Measurements from ENCODE around the gene WDR64. TPM values are rescaled to one million over a fixed set of nuclear protein-coding genes. Genes with fewer than 3 reads are reported as not detected.

The WDR64 gene
- total RNA-seq, 1 experiment from 2014 or later, result not detected

DNA sequence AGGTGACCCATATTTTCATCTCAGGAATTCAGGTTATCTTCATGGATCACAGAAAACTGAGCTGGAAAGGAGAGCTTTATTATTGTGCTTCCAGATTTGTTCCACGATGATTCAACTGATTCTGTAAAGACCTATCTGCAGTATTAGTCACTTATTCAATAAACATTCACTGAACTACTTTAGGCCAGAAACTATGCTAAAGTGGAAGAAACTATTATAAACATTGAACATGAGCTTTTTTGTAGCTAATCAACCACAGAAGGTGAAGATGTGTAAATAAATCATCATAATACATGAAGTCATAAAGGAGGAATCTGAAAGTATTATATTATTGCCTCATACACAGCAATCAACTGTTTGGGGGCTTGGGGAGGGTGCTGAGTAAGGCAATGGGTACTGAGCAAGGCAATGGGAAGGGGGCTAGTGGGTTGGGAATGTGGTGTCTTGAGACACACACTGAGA lies 165.3 kb downstream of the WDR64 start:
- Mint-ChIP-seq H3K4me3 (ENCODE audit: unreplicated experiment) (no peak overlapping the region), H3K27me3 (ENCODE audit: insufficient read depth, unreplicated experiment) (no peaks in the 10 kb centered on the region), H3K27ac (ENCODE audit: low read depth, unreplicated experiment) (no peak overlapping the region), H3K9me3 (ENCODE audit: unreplicated experiment) (no peaks in the 10 kb centered on the region), H3K4me1 (ENCODE audit: insufficient read depth, unreplicated experiment) (peaks cover 14% of the 10 kb centered on the region), H3K36me3 (ENCODE audit: insufficient read depth, unreplicated experiment) (no peaks in the 10 kb centered on the region)
- CTCF ChIA-PET, result interaction anchor here (0.5 to 2.5 kb wide), 8 partner anchors 8 to 207 kb away, joined by 3 to 11 read pairs (median 6); no protein-coding TSS in a partner anchor
- no TSS peak for BruUV-seq (replicated peaks)
- TF ChIP-seq, protein P1, sequence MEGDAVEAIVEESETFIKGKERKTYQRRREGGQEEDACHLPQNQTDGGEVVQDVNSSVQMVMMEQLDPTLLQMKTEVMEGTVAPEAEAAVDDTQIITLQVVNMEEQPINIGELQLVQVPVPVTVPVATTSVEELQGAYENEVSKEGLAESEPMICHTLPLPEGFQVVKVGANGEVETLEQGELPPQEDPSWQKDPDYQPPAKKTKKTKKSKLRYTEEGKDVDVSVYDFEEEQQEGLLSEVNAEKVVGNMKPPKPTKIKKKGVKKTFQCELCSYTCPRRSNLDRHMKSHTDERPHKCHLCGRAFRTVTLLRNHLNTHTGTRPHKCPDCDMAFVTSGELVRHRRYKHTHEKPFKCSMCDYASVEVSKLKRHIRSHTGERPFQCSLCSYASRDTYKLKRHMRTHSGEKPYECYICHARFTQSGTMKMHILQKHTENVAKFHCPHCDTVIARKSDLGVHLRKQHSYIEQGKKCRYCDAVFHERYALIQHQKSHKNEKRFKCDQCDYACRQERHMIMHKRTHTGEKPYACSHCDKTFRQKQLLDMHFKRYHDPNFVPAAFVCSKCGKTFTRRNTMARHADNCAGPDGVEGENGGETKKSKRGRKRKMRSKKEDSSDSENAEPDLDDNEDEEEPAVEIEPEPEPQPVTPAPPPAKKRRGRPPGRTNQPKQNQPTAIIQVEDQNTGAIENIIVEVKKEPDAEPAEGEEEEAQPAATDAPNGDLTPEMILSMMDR (IDR thresholded peaks at IDR 0.05; ENCODE audit: unreplicated experiment), result no peak
- POLR2A ChIA-PET, result interaction anchor here (0.6 to 2.2 kb wide), 8 partner anchors 9 to 179 kb away, joined by 3 to 8 read pairs (median 5); no protein-coding TSS in a partner anchor
- intact Hi-C loops (cut with micrococcal nuclease), result no loop called here
- no peak for DNase-seq (ENCODE audit: unreplicated experiment)

GRCh38 chr1:241817956-241818612 lies 166.0 kb downstream of the WDR64 start:
- H3K27me3 Mint-ChIP-seq (ENCODE audit: insufficient read depth, unreplicated experiment), result no peaks in the 10 kb centered on the region
- BruUV-seq (replicated peaks), result no TSS peak
- no peaks in the 10 kb centered on the region for H3K9me3 Mint-ChIP-seq (ENCODE audit: unreplicated experiment)
- intact Hi-C loops (cut with micrococcal nuclease), result no loop called here
- TF ChIP-seq, protein P1 (IDR thresholded peaks at IDR 0.05; ENCODE audit: unreplicated experiment), result no peak
- H3K27ac Mint-ChIP-seq (ENCODE audit: low read depth, unreplicated experiment), result no peak overlapping the region
- peaks cover 14% of the 10 kb centered on the region for H3K4me1 Mint-ChIP-seq (ENCODE audit: insufficient read depth, unreplicated experiment)
- no peak overlapping the region for H3K4me3 Mint-ChIP-seq (ENCODE audit: unreplicated experiment)
- H3K36me3 Mint-ChIP-seq (ENCODE audit: insufficient read depth, unreplicated experiment), result no peaks in the 10 kb centered on the region
- ChIA-PET POLR2A (interaction anchor here (0.6 kb wide), 1 partner anchor 43 kb away, joined by 3 read pairs; no protein-coding TSS in a partner anchor), CTCF (interaction anchor here (1.4 kb wide), 1 partner anchor 33 kb away, joined by 4 read pairs; no protein-coding TSS in a partner anchor)
- no peak for DNase-seq (ENCODE audit: unreplicated experiment)

DNA sequence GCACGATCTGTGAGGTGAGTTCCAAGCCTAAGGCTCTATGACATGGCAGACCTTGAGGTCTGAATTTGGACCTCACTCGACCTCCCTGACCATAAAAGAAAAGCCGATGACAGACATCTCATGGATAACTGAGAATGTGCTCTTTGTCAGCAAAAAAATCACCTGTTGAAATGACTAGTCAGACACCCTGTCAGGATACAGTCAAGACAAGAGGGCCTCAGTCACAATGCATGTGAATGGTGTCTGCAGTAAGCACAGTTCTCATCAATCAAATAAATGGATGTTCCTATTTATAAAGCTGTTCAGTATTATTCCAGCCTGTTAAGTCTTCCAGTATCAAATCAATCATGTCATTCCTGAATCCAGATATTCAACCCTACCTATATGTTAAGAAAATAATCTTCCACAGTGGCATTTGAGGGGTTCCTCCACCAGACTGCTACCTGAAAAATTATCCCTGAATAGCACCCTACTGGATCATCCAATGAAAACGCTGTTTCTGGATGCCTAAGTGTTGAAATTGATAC lies 167.3 kb downstream of the WDR64 start:
- H3K27ac Mint-ChIP-seq (ENCODE audit: low read depth, unreplicated experiment), result no peak overlapping the region
- TF ChIP-seq, protein P1 (IDR thresholded peaks at IDR 0.05; ENCODE audit: unreplicated experiment), result no peak
- peaks cover 14% of the 10 kb centered on the region for H3K4me1 Mint-ChIP-seq (ENCODE audit: insufficient read depth, unreplicated experiment)
- no peak overlapping the region for H3K4me3 Mint-ChIP-seq (ENCODE audit: unreplicated experiment)
- intact Hi-C loops (cut with micrococcal nuclease), result no loop called here
- ChIA-PET POLR2A (interaction anchor here (2.3 kb wide), 1 partner anchor 9 kb away, joined by 9 read pairs; no protein-coding TSS in a partner anchor), CTCF (interaction anchor here (1.2 kb wide), 1 partner anchor 18 kb away, joined by 4 read pairs; no protein-coding TSS in a partner anchor)
- H3K27me3 Mint-ChIP-seq (ENCODE audit: insufficient read depth, unreplicated experiment), result no peaks in the 10 kb centered on the region
- no TSS peak for BruUV-seq (replicated peaks)
- H3K36me3 Mint-ChIP-seq (ENCODE audit: insufficient read depth, unreplicated experiment), result no peaks in the 10 kb centered on the region
- no peak for DNase-seq (ENCODE audit: unreplicated experiment)
- no peaks in the 10 kb centered on the region for H3K9me3 Mint-ChIP-seq (ENCODE audit: unreplicated experiment)

- Mint-ChIP-seq H3K36me3 (ENCODE audit: insufficient read depth, unreplicated experiment) (no peaks in the 10 kb centered on the region), H3K27me3 (ENCODE audit: insufficient read depth, unreplicated experiment) (no peaks in the 10 kb centered on the region), H3K27ac (ENCODE audit: low read depth, unreplicated experiment) (no peak overlapping the region), H3K4me1 (ENCODE audit: insufficient read depth, unreplicated experiment) (peaks cover 14% of the 10 kb centered on the region), H3K9me3 (ENCODE audit: unreplicated experiment) (no peaks in the 10 kb centered on the region), H3K4me3 (ENCODE audit: unreplicated experiment) (no peak overlapping the region)
- POLR2A ChIA-PET, result interaction anchor here (0.6 to 2.3 kb wide), 4 partner anchors 11 to 22 kb away, joined by 3 to 9 read pairs (median 4); no protein-coding TSS in a partner anchor
- CTCF ChIA-PET, result interaction anchor here (0.7 to 0.8 kb wide), 3 partner anchors 185 to 212 kb away, joined by 3 to 4 read pairs (median 4); no protein-coding TSS in a partner anchor
- TF ChIP-seq, protein P1 (IDR thresholded peaks at IDR 0.05; ENCODE audit: unreplicated experiment), result no peak
- no TSS peak for BruUV-seq (replicated peaks)
- intact Hi-C loops (cut with micrococcal nuclease), result no loop called here
- DNase-seq (ENCODE audit: unreplicated experiment), result no peak
Measured at GRCh38 chr1:241821363-241821762, 169.3 kb downstream of the WDR64 start.
